NCI-H2196 (cell line): ENCODE measurements around the gene SERTAD3.
"Not testable (repeated sequence)": the region's sequence is repeated elsewhere in the genome, so short reads cannot be mapped to it uniquely, and the experiment has no call there.

Experiments
- DNase-seq: peaks from one replicate; lab custom pipeline; 2025; ENCODE audit not compliant: unreplicated experiment; lab: John Stamatoyannopoulos, UW

Gene SERTAD3

DNA sequence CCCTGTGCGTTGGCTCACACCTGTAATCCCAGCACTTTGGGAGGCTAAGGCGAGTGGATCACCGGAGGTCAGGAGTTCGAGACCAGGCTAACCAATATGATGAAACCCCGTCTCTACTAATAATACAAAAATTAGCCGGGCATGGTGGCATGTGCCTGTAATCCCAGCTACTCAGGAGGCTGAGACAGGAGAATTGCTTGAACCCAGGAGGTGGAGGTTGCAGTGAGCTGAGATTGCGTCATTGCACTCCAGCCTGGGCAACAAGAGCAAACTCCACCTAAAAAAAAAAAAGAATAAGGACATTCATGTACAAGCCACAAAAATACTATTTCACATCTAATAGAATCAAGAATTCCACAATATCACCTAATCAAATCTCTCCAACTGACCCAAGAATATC is 15.9 kb downstream of the SERTAD3 start:
- not testable (repeated sequence) for DNase-seq

DNA sequence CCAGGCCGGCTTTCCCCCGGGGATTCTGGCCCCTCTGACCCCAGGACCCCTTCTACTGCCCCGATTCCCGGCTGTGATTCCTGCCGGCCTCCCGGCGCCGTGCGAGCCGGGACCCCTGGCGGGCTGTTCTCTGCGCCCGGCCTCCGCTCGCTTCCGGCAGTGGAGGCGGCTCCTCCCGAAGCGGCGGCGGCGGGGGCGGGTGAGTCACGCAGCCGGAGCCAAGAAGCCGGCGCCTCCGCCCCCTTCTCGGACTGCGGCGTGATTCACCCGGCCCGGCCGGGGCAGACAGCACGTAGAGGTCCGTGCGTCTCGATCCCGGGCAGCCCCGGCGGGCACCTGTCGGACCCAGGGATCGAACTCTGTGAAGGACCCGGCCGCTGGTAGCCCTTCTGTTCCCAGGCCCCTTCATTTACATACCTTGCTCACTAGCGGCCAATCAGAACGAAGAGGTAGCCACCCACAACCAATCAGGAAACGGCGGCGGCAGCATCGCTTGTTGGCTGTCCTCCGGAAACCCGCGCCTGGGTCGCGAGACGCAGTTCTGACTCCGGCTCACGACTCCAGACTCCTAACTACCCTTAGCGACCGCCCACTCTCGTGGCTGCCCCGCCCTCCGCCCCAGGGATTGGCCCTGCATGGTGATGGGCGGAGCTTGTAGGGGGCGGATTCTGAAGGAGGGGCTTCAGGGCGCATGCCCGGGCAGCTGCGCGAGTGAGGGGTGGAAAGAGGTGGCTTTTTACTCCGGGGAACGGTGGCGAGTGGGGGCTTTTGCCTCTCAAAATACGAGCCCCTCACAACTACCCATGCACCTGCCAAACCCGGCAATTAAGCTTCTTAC is 18.5 kb downstream of the SERTAD3 start, which contains the start of gene SERTAD1:
Gene SERTAD1 (minus strand): TSS at position 543 of the 838 bp plus-strand sequence. CDS start 2,446 bp downstream, outside the sequence.
- peak; percentile 99 for DNase-seq

DNA sequence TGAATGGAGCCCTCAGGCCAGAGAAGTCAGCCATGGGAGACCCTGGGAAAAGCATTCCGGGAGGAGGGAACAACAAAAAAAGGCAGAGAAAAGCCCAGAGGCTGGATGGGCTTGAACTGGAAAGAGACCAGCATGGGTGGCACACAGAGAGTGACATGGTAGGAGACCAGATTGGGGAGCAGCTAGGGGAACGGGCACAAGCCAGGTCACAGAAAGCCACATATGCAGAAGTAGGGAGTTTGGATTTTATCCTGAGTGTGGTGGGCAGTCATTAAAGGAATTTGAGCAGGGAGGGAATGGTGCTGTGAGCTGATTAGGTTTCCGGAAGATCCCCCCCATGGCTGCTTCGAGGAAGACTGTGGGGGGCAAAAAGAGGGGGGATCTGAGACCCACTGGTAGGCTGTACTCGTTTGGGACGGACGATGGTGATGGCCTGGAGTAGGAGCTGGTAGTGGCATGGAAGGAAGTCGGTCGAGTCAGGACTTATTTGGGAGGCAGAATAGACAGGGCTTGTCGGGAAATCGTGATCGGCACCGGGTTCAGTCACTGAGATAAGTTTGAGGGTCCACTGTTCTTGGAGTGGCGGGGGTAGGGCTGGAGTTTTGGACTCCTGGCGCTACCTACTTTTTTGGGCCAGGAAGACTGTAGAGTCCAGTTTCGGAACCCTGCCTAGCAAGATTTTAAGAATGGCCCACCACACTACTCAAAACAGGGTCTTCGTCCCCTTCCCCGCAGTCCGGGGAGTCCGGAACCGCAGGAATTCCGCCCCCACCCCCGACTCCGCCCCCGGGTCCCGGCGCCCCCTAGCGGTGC is 19.3 kb downstream of the SERTAD3 start:
- DNase-seq: no peak

DNA sequence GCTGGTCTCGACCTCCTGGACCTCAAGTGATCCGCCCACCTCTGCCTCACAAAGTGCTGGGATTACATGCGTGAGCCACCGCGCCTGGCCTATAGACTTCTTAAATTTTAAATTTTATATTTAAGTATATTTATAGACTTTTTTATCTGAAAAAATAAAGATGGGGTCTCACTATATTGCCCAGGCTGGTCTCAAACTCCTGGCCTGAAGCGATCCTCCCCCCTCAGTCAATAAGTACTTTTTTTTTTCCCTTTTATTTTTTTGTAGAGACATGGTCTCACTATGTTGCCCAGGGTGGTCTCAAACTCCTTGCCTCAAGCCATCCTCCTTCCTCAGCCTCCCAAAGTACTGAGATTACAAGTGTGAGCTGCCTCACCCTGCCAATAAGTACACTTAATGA is 20.2 kb downstream of the SERTAD3 start:
- no peak for DNase-seq

DNA sequence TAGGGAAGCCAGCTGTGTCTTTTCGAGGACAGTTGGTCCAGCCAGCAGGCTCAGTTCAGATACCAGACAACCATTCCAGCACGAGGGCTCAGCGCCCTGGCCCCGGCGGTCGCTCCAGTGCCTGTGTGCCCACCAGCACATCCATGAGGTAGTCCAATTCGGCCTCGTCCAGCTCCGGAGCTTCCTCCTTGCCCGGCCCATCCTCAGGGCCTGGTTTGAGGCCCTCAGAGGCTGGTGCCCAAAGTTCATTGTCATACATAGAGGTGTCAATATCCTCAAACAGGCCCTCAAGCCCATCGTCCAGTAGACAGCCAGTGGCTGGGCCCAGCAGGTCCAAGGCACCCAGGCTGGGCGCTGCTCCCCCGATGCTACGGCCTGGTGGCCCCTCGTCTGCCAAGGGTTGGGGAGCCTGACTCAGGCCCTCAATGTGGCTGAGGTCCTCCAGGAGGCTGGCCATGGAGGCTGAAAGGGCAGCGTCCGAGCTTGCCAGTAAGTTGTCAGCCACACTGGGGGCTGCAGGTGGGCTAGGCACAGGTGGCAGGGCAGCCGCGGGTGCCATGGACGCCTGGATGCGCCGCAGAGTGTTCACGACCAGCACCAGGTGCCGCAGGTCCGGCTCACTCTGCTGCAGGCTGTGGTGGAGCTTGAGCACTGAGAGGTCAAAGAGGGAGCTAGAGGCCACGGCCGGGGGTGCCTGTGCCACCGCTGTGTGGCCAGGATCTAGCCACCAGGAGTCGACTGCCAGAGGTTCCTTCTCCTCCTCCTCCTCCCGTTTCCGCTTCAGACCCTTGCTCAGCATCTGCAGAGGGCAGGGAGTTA is 21.2 kb downstream of the SERTAD3 start:
- DNase-seq: no peak

DNA sequence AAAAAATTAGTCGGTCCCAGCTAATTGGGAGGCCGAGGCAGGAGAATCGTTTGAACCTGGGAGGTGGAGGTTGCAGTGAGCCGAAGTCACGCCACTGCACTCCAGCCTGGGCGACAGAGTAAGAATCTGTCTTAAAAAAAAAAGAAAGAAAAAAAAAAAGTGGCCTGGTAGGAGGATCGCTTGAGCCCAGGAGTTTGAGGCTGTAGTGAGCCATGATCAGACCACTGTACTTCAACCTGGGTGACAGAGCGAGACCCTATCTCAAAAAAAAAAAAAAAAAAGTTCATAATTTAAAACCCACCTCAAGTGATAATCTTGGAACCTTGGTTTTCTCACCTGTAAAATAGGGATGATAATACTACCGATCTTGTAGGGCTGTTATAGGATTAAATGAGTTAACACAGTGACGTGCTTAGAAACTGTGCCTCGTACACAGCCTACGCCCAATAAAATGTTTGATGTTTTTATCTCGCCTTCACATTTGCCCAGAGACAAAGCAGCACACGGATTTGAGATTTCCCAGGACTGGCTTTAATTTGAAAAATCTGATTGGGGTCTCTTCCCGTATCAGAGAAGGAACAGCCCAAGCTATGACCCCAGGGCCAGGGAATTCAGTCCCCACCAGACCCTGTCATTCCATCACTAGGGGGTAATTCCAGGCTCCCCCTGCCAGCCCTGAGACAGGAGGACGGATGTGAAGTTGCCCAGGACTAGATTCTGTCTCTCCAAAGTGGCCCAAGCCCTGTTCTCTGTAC is 22.0 kb downstream of the SERTAD3 start:
- DNase-seq: no peak

DNA sequence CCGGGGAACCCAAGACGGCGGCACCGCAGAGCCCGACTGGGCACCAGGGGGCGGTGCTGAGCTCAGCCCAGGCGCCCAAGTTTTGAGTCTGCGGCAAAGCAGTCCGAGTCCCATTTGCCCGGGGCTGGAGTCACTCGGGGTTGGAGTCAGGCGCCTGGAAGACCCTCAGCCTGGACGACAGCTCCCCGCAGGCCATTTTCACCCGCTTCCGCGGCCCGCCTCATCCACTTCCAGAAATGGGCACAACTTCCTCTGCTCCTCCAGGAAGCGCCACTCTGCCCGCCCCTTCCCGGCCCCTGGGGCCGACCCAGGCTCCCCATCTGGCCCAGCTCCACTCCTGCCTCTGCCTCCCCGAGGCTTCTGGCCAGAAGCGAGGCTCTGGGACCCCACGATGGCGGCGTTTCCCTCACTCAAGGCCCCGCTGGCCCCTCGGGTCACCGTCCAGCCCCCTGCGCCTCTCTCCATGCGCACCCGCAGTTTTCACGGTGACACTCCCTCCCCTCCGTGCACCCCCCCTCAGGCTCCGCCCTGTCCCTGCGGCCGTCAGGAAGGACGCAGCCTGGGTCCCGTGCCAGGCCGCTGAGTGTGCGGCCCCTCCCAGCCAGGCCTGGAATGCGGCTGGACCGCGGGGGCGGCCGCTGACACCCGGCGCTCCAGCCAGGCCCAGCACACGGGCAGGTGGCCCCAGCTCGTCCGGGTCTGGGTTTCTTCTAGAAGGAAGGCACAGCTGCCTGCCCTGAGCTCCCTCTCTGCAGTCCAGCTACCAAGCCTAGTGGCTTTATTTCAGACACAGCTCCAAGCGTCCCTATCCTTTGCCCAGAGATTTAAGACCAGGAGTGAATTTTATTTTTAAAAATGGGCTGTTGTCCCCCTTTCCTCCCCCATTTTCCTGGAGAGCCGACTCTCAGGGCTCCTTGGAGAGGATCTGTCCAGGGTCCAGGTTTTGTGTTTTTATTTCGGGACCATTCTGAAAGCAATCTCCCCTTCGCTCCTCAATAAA is 23.1 kb downstream of the SERTAD3 start:
- peak; percentile 92 for DNase-seq

DNA sequence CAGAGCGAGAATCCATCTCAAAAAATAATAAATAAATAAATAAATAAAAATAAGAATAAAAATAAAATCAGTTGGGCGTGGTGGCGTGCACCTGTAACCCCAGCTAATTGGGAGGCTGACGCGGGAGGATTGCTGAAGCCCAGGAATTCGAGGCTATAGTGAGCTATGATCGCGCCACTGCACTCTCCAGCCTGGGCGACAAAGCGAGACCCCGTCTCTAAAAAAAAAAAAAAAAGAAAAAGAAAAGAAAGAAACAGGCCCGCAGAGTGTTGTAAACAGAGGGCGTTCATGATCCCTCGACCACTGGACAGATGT is 23.7 kb downstream of the SERTAD3 start:
- no peak for DNase-seq

DNA sequence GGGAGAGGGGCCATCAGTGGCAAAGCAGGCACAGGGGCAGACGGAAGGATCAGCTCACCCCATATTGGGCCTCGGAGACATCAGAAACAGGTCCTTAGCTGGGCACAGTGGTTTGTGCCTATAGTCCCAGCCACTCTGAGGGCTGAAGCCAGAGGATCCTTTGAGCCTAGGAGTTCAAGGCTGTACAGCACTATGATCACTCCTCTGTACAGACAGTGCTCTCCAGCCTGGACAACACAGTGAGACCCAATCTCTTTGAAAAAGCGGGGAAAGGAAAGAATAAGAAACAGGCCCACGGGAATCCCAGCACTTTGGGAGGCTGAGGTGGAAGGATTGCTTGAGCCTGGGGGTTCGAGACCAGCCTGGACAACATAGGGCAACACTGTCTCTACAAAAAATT is 24.4 kb downstream of the SERTAD3 start:
- DNase-seq: no peak

DNA sequence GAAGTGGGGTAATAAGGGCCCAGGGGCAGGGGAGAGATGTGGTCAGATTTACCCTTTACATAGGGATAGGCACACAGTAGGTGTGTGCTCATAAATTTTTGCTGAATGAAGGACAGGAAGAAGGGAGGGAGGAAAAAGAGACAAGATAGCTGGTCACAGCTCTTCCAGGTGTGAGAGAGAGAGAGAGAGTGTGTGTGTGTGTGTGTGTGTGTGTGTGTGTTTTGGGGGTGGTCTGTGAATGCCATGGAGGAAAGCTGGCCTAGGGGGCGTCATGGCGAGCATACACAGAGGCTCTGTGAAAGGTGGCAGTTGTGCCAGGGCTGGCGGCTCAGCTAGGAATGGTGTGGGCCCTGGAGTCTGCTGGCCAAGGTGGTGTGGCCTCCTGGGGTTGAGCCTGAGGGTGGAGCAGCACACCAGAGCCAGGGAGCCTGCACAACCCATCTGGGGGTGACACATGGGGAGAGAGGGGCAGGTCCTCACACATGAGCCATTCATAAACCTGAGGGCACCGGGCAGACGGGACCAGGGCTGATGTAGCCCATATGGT is 25.0 kb downstream of the SERTAD3 start:
- no peak for DNase-seq

DNA sequence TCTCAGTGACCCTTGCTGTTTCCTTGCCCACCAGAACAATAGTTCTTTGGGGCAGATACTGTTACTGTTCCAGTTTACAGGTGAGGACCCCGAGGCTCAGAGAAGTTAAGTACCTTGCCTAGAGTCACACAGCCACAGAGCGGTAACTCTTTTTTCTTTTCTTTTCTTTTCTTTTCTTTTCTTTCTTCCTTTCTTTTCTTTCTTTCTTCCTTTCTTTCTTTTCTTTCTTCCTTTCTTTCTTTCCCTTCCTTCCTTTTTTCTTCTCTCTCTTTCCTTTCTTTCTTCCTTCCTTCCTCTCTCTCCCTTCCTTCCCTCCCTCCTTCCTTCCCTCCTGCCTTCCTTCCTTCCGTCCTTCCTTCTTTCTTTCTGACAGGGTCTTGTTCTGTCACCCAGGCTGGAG is 26.1 kb downstream of the SERTAD3 start:
- DNase-seq: no peak

DNA sequence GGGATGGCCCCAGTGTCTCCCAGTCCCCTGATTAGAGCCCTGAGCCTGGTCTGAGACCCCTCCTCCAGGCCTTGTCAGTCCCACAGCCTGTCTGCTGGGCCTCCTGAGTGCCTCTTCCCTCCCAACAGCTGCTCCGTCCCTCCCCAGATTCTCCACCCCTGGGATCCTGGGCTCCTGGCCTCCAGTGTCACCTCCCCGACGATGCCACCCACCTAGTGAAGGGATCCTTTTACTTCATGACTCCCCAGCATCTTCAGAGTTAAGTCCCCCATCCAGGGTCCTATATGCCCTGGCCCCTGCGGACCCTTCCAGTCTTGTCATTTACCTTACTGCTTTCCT is 26.5 kb downstream of the SERTAD3 start:
- no peak for DNase-seq

DNA sequence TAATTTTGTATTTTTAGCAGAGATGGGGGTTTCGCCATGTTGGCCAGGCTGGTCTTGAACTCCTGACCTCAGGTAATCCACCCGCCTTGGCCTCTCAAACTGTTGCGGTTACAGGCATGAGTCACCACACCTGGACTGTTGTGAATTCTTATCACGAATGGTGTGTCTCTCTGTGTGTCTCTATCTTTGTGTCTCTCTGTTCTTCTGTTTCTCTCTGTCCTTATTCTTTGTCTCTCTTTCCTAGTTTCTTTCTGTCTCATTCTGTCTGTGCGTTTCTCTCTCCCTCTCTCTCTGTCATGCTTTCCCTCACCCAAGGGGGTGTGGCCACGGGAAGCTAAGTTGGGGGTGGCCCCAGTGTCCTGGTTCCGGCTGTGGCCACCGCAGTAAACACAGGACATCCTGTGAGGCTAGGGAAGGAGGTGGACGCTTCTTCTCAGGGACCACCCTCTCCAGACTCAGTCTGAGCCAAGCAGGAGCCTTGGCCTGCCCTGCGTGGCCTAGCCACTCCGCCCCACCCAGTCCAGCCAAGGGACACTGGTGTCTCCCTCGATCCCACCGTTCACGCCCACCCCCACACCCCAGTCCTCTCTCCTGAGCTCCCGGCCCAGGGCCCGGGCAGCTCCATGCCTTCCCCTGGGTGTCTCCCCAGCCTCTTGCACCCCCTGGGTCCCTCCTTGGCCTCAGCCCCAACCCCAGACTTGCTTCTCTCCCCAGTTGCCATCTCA is 27.1 kb downstream of the SERTAD3 start:
- no peak for DNase-seq

DNA sequence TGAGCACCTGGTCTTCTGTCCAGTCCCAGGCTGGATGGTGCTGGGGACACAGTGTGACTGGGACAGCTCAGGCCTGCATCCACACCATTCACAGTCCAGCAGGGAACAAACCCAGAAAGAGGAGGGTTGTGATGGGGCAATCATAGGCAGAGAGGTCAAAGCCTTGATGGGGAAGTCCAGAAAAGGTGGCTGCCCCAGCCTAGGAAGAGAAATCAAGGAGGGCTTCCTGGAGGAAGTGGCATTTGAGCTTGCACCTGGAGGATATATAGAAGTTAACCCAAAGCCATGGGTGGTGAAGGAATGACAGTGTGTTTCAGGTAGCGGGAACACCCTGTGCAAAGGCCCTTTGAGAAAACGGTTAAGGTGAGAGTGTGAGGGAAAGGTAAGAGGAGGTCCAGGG is 28.4 kb downstream of the SERTAD3 start:
- no peak for DNase-seq

DNA sequence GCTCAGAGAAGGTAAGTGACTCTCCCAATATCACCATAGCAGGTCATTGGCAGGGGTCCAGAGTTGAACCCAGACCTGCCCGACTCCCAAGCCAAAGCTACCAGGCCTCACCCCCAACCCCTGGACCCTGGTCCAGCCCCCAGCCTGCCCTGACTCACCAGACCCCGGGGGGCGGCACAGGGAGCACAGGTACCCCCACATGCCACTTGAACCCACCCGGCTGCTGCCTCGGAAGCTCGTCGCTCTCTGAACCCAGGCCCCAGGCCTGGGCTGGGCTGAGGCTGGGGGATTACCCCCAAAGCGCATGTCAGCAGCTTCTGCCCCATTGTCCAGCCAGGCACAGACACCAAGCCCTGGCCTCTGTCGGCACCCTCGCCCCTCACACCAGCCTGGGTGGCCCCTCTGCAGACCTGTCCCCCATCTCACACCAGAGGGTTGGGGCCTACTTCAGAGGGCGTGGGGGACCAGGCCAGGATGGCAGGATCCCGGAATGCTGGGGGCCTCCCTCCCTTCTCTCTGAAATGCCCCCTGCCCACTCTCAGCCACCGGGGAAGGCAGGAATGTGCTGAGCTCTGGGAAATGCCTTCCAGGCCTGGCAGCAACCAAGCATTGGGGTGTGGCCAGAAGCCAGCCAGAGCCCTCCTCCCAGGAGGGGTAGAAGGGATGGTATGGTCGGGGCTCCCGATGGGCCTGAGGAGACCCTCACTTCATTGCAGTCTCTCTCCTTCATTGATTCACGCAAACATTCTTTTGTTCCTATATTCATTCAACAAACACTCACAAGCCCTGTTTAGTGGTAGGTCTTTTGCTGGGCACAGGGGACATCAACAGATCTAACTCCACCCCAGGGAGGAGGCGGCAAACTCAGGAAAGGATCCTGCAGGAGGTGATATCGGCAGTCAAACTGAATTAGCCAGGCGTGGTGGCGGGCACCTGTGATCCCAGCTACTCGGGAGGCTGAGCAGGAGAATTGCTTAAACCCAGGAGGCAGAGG is 29.3 kb downstream of the SERTAD3 start:
- no peak for DNase-seq

DNA sequence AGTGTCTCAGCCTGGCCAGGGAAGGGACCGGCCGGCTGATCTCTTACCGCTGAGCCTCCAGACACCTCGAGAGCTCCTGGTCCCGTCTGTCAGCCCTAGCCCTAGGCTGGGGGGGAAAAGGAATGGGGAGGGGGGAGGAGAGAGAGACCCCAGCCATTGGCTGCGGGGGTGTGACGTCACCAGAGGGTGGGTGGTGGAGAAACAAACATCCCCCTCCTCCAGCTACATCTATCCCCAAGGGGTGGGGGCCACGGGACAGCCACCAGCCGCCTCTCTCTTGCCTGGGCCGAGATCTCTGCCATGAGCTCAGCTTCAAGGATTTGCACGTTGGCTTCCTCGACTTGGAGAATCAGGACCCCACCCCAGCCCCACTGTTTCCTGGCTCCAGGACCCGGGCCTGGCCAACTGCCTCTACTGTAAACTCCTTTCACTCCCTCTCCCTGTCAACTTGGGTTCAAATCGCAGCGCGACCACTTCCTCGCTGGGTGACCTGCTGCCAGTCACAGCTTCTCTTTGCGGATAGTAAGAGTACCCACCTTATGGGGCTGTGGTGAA is 30.8 kb downstream of the SERTAD3 start, which contains the start of gene PRX:
Gene PRX (minus strand): TSS at position 88 of the 555 bp plus-strand sequence. CDS start 5,446 bp downstream, outside the sequence.
- DNase-seq: no peak

DNA sequence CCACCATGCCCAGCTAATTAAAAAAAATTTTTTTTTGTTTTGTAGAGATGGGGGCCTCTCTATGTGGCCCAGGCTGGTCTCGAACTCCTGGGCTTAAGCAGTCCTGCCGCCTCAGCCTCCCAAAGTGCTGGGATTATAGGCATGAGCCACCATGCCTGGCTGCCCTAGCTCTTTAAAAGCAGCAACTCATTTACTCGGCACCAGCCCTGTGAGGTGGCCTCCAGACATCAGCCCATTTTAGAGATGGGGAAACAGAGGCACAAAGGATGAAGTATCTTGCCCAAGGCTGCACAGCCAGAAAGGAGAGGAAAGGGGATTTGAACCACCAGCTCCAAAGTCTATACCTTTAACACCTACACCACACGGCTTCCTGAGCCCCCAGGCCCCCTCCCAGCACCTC is 31.3 kb downstream of the SERTAD3 start:
- no peak for DNase-seq
